HG02610 (cell line): Measurements from ENCODE around the gene CEBPA.
"Not testable (repeated sequence)": the region's sequence is repeated elsewhere in the genome, so short reads cannot be mapped to it uniquely, and the experiment has no call there.

ENCODE experiments used
- ATAC-seq: cut with Tn5 transposase; IDR thresholded peaks from one replicate; pipeline ENCODE4 v1.9.1; 2021; ENCODE audit warnings: mild to moderate bottlenecking, moderate library complexity; ENCODE audit not compliant: unreplicated experiment

The CEBPA gene

DNA sequence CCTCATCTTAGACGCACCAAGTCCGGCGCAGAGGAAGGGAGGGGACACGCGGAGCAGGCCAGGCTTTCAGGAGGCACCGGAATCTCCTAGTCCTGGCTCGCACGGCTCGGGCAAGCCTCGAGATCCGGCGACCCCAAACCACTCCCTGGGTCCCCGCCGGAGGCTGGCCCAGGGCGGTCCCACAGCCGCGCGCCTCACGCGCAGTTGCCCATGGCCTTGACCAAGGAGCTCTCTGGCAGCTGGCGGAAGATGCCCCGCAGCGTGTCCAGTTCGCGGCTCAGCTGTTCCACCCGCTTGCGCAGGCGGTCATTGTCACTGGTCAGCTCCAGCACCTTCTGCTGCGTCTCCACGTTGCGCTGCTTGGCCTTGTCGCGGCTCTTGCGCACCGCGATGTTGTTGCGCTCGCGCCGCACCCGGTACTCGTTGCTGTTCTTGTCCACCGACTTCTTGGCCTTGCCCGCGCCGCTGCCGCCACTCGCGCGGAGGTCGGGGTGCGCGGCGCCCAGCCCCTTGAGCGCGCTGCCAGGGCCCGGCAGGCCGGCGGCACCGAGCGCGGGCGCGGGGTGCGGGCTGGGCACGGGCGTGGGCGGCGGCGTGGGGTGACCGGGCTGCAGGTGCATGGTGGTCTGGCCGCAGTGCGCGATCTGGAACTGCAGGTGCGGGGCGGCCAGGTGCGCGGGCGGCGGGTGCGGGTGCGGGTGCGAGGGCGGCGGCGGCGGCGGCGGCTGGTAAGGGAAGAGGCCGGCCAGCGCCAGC, 1.0 kb downstream of the CEBPA start:
- ATAC-seq, result no peak

DNA sequence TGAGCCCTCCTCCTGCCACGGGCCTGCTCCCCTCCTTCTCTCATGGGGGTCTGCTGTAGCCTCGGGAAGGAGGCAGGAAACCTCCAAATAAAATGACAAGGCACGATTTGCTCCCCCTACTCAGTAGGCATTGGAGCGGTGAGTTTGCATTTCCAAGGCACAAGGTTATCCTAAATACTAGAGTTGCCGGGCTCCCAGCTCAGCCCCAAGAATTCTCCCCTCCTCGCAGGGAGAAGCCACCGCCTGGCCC, 1.5 kb downstream of the CEBPA start:
- ATAC-seq, result no peak

DNA sequence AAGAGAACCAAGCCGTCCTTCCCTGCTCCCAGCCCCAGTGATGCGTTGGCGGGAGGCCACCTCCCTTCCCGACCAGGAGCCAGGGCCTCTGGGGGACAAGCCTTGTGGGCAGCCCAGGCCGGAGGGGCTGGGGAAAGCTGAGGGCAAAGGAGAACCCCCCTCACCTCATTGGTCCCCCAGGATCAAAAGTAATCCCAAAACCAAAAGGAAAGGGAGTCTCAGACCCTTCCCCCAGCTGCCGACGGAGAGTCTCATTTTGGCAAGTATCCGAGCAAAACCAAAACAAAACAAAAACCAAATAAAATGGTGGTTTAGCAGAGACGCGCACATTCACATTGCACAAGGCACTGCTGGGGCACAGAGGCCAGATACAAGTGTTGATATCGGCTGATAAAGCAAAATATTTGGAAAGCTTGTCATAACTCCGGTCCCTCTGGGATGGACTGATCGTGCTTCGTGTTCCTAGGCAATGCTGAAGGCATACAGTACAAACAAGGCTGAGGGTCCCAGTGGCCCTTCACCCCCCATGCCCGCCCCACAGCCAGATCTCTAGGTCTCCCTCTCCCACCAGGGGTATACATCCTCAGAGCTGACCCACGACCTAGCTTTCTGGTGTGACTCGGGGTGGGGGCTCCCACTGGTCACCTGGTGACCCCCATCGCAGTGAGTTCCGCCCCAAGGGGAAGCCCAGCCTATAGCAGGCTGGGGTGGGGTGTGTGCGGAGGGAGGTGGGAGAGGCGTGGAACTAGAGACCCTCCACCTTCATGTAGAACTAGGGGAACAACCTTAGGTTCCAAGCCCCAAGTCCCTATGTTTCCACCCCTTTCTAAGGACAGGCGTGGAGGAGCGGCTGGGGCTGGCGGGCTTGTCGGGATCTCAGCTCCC, 2.1 kb downstream of the CEBPA start:
- ATAC-seq, result no peak

DNA sequence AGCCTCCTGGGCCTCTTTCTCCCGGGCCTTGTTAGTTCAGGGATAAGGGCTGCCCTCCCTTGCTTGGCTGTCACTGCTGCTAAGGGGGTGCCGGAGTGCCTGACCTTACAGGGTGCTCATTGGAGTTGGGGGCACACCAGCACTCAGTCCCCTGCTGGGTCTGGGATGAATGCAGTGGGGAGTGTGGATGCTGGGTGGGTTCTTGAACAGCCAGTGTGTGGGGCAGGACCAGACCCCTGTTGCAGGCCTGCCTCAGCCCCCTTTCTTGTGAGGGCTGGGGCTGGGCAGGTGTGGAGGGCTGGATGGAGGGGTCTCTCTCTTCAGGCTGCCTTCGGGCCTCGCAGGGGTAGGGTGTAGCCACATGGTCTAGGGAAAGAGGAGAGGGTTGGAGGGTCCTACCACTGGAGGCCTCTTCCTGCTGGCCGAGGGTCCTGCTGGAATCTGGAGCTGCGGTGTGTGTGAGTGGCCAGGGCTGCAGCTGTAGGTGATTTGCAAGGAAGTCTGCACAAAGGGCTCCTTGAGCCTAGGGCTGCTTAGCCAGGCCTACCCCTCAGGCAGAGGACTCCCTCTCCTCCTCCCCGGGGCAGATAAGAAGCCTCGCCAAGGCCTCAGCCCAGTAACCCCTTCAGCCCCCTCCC, 3.2 kb downstream of the CEBPA start:
- no peak for ATAC-seq

DNA sequence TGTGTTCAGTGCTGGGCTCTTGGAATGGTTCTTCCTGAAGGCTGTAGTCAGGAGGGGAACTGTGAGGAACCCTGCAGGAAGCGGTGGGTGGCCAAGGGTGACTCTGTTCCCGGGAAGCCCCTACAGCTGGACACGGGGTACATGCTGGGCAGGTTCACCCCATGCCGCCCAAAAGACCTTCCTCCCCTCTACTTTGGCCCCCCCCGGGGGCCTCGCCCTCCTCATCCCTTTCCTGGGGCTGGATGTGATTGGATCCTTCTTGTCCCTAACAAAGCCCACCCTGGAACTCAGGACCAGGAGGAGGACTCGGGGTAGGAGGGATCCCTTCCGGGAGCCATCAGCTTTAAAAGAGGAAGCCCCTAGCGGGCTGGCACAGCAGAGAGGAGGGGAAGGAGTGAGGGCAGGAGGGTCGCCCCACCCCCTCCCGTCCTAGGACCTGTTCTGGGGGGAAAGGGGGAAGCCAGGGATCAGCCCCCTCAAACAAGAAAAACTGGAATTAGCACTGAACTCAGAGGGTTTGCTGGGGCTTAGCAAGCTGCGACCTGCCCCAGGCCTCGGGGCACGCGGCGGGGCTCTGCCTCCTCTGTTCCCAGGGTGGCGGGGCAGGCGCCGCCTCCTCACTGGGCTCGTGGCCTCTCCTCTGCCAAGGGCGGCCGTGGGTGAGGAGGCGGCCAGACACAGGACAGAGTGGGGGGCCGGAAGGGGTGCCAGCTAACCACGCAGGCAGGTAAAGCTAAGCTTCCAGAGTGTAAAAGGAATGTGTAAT, 4.0 kb downstream of the CEBPA start:
- ATAC-seq, result no peak

DNA sequence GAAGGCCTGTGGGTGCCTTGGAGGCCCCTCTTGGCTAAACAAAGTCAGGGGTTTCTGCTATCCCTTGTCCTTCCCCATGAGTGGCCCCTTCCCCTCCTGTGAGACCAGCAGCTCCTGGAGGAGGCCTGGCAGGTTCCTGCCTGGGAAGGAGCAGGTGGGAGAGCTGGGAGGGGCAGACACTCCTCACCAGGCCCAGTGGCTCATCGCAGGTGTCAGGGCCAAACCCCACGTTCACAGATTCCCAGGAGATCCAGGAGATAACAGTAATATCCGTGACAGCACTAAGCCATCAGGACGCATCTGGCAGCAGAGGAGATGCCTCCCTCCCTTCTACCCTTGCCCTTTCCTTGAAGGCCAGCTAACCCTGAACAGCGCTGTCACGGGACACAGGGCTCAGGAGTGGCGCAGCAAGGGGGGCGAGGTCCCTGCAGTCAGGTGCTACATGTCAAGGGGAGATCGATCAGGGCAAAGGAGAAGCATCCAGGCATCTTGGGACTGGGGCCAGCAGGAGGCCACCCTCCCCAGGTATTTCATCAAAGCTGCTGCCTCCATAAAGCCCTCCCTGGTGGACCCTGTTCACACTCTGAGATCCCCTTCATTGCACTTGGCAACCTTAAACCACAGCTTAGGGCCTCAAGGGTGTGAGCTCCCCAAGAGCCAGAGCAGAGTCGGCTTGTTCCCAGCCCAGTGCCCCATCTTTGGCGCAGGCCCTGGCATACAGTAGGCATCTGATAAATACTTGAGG, 4.8 kb downstream of the CEBPA start:
- no peak for ATAC-seq

DNA sequence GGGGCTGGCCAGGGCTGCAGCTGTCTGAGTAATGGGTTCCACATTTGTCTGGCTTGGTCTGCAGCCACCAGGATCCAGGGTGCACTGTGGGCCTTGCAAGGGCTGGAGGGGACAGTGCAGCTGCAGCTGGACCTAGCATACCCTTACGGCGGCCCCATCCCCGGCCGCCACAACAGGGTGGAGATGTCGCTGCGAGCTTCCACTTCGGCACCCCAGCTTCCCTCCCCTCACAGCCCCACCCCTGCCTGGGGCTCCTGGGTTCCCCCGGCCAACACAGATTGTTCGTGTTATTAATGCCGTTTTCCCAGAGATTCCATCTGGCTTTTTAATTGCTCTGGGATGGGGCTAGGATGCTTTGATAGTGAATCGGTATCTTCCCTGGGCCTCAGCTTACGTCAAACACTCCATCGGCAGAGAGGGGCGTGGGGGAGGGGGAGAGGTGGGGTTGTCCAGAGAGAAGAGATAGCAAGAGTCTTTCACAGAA, 5.8 kb downstream of the CEBPA start:
- no peak for ATAC-seq

DNA sequence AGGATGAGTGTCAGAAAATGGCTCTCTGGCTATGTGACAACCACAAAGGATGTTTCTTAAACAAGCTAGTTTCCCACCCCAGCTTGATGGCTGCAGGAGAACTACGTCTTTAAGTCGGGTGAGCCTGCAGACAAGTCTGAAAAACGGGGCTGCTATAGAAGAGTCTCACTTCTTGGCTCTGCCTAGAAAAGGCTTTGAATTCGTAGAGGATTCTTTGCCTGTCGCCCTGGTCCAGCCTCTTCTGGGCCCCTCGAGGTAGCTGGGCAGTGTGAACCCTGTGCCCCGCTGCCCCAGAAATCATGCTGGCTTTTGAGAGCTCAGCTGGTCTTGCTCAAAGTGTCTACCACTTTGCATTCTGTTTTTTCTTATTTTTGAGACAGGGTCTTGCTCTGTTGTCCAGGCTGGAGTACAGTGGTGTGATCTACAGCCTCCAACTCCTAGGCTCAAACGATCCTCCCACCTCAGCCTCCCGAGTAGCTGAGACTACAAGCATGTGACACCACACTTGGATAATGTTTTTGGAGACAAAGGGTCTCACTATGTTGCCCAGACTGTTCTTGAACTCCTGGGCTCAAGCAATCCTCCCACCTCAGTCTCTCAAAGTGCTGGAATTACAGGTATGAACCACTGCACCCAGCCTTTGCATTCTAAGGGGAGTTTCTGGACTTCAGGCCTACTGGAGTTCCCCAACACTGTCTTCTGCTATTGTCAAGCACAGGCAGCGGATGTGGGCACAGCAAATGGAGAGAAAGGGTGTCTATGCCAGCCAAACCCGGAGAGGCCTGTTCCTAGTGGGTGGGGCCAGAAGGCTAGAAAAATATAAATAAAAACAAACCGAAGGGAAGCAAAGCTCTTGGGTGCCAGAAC, 6.5 kb downstream of the CEBPA start:
- no peak for ATAC-seq

DNA sequence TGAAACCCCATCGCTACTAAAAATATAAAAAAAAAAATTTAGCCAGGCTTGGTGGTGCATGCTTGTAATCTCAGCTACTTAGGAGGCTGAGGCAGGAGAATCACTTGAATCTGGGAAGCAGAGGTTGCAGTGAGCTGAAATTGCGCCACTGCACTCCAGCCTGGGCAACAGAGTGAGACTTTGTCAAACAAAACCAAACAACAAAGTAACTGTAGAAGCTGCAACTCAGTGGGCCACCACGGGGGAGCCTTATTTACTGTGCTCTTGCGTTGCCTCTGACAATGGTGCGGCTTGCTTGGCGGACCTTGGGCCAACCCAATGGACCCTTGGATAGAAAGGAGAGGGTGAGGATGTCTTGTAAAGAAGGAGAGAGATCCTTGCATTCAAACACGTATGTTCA, 7.3 kb downstream of the CEBPA start:
- not testable (repeated sequence) for ATAC-seq

DNA sequence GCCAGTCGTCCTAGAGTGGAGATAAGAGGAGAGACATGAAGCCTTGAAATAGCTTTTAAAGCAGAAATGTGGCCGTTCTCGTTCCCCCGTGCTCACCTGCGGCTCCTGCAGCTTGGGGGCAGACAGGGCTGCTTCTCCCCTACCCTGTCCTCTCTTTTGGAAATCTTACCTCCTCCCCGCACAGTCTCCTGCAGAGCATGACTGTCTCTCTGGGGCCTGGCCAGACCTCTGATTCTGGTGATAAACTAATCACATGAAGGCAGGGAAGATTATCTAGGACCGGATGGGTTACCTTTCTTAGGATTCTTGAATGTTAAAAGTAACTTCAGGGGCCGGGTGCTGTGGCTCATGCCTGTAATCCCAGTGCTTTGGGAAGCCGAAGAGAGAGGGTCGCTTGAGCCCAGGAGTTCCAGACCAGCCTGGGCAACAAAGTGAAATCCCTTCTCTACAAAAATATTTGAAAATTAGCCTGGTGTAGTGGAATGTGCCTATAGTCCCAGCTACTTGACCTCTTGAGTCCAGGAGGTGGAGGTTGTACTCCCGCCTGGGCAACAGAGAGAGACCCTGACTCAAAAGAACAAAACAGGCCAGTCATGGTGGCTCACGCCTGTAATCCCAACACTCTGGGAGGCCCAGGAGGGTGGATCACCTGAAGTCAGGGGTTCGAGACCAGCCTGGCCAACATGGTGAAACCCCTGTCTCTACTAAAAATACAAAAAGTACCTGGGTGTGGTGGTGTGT, 8.1 kb downstream of the CEBPA start:
- no peak for ATAC-seq

DNA sequence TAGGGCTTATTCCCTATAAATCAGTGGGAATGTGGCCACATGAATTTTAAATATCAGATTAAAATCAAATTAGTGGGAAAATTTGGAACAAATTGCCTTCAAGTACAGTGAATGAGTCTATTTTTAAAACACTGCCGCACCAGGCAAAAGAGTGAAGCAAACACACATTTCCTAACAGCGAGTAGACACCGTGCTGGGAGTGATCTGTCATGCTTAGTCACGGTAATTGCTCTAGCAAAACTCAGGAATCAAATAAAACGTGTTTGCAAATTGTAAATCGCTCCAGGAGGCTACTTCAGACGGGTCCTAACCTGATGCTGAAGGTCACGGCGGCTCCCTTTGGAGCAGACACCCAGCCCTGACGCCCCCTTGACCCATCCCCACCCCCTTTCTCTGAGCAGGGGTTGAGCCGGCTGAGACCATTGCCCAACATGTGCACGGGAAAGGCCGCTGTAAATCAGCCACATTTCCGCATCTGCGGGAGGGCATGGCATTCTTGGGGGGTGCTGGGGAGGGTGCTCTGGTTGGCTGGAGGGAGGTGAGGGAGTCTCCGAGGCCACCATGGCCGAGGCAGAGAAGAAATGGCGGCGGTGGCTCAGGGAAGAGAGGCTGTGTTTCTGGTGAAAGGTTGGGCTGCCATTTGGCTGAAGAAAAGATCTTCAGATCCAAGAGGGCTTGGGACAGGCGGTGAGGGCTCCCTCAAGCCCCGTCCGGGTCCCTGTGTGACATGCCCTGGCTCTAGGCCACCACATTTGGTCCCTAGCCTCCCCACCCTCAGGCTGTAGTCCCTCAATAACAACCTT, 8.9 kb downstream of the CEBPA start:
- no peak for ATAC-seq

DNA sequence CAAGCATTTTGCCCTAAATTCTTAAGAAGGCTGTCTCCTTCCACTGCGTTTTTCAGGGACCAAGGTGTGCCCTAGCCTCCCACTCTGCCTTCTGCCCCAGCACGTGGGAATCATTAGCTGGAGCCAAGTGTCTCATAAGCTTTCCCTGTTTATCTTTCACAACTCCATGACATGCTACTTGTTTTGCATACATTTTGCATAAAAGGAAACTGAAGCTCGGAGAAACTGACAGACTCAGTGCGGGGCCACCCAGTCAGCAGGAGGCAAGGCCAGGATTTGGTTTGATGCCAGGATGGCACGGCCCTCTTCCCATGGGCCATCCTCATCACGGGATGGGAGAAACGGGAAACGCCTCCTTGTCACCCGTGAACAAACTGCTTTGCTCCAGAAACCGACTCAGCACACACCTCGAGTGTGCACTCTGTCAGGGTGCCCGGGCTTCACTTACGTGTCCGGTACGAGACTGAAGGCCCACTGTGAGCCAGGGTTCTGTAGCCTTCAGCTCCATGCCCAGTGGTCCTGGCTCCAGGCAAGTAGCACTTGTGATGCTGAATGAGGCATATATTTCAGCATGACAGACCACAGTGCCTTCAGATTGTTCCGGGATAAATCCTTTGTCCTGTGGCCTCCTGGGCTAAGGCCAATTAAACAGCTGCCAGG, 9.6 kb downstream of the CEBPA start:
- no peak for ATAC-seq

DNA sequence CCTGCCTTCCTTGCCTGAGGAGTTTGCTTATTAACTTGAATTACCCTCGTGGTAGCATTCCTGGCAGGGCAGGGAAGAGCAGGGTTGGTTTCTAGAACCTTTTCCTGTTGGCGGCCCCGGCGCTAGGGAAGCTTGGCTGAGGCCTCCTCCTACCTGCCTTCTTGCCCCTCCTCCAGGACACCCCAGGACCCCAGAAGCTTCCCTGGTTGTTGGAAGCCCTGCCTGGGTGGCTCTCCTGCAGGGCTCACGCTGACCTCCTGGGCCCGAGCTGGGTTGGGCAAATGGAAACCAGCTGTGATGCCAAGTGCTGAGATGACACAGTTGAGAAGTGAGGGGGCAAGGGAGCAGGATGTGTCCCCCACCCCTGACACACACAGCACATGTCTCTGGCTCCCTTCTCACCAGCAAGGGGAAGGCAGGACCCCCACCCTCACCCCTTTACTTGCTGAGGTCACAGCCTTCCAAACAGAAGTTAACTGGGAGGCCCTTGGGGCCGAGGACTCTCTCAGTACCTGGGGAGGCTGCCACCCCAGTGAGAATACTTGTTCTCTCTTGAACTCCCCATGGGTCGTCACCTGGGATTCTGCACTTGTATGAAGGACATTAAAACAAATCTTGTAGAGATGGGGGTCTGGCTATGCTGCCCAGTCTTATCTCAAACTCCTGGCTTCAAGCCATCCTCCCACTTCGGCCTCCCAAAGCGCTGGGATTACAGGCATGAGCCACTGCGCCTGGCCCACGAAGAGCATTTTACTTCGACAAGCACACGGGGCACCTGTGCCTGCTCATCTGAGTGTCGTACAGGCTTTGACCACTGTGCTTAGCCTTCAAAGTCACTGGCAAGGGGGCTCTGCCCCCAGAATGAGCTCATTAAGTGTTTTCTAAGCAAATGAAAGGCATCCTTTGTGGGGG, 10.5 kb downstream of the CEBPA start:
- ATAC-seq, result no peak

DNA sequence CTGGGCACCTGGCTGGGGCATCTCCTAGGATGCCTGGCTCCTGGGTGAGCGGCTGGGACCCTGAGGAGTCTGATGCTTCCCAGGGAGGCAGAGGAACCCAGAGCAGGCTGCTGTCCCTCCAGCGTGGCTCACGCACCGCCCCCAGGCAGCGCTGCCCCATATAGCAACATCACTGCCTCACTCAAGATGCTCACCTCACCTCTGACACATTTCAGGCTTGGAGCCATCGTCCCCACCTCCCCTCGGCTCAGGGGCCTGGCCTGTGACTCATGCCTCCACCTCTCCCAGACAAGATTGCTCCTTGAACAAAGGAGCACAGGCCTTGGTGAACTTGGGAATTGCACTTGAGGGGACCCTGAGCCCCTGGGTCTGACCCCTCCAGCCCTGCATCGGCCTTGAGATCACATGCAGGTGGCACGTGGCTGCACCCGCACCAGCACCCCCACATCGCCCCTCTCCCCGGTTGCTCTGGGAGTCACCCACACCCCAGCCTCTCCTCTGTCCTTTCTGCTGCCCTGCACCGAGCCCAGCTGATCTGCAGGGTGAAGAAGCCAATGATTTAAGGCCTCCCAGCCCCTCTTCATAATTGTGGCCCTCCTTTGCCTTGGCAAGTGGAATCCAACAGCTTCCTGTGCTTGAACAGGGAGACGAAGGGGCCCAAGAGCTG, 11.2 kb downstream of the CEBPA start:
- ATAC-seq, result no peak

DNA sequence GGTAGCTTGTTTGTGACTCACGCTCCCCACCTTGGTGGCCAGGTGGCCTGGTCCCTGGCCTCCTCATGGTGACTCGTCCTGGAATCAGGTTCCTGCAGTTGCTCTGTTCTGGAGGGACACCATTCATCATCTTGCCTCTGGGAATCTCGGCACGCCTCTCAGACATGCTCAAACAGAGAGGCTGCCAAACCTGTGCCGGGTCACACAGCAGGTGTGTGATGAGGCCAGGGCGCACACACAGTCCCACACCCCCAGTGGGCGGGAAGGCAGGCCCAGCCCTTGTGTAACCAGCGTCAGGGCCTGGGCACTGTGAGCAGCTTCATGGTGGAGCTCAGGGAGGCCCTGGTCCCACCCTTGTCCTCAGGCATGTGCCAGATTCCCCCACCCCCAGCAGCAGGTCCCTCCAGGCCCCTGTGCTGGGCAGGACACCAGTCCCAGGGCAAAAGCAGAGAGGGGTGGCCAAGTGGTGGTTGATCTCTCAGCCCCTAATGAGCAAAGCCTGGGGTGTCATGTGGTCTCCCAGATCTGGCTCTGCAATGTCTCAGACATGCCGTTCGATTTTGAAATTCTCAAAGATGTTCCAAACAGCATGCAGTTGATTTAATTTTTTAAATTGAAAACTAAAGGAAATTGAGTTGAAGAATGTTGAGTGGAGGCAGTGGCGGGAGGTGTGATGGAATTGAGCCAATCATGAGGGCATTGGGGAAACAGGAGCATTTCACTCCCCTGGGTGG, 12.1 kb downstream of the CEBPA start:
- ATAC-seq, result no peak
